HEK293 (cell line): ENCODE results near the gene KIAA1671.

Source experiments
- HOXC10 ChIP-seq: sonication (generic); formaldehyde crosslinking; IDR thresholded peaks from 2 replicates; pipeline ENCODE4 v1.8.1; 2023; ENCODE audit warnings: mild to moderate bottlenecking, missing genetic modification reagents
- TCF7L2 ChIP-seq: IDR thresholded peaks from 2 replicates; pipeline ENCODE4 v1.6.1; 2011; ENCODE audit warnings: low read depth, mild to moderate bottlenecking, inconsistent platforms, low read length, moderate library complexity, borderline replicate concordance
- ZNF138 ChIP-seq: fragments of 450-650 bp; formaldehyde crosslinking; IDR thresholded peaks from 2 replicates; pipeline ENCODE4 v1.5.1; 2016; ENCODE audit warnings: missing biosample characterization, missing genetic modification characterization, borderline replicate concordance
- ZNF175 ChIP-seq: fragments of 450-650 bp; formaldehyde crosslinking; IDR thresholded peaks from 2 replicates; pipeline ENCODE4 v1.5.1; 2016; ENCODE audit warnings: missing biosample characterization, missing genetic modification characterization
- ZNF501 ChIP-seq: fragments of 450-650 bp; formaldehyde crosslinking; IDR thresholded peaks from 2 replicates; pipeline ENCODE4 v1.5.1; 2016; ENCODE audit warnings: missing biosample characterization, missing genetic modification characterization
- ZNF548 ChIP-seq: fragments of 450-650 bp; formaldehyde crosslinking; IDR thresholded peaks from 2 replicates; pipeline ENCODE4 v1.5.1; 2016; ENCODE audit warnings: missing biosample characterization, missing genetic modification characterization
- TF ChIP-seq, protein P1 (sequence below): fragments of 450-650 bp; formaldehyde crosslinking; IDR thresholded peaks from 2 replicates; pipeline ENCODE4 v1.5.1; 2016; ENCODE audit warnings: missing biosample characterization, missing genetic modification characterization

DNA sequence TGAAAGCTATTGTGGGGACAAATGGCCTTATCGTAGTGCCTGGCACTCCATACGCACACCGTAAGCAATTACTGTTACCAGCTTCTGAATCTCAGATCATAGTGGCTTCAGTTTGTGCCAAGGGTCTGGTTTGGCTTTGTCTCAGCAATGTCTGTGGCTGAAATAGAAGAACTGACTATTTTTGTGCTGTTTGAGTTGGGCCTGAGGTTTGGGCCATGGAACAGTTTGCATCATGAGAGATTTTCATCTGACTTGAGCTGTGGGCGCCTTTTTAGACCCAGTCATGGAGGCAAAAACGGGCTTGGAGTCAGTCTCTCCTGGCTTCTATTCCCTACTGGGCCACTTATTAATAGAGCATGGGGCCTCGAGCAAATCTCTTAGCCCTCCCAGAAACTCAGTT lies 126.1 kb downstream of the KIAA1671 start:
- TF ChIP-seq ZNF138 (tag by site-specific recombination): no peak
- no peak for TF ChIP-seq ZNF175 (tag by site-specific recombination)
- no peak for TF ChIP-seq ZNF501
- TF ChIP-seq, protein P1, sequence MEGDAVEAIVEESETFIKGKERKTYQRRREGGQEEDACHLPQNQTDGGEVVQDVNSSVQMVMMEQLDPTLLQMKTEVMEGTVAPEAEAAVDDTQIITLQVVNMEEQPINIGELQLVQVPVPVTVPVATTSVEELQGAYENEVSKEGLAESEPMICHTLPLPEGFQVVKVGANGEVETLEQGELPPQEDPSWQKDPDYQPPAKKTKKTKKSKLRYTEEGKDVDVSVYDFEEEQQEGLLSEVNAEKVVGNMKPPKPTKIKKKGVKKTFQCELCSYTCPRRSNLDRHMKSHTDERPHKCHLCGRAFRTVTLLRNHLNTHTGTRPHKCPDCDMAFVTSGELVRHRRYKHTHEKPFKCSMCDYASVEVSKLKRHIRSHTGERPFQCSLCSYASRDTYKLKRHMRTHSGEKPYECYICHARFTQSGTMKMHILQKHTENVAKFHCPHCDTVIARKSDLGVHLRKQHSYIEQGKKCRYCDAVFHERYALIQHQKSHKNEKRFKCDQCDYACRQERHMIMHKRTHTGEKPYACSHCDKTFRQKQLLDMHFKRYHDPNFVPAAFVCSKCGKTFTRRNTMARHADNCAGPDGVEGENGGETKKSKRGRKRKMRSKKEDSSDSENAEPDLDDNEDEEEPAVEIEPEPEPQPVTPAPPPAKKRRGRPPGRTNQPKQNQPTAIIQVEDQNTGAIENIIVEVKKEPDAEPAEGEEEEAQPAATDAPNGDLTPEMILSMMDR (tag by site-specific recombination): no peak
- no peak for TF ChIP-seq ZNF548 (tag by site-specific recombination)
- TF ChIP-seq HOXC10 (CRISPR knock-in tag): no peak
- no peak for TF ChIP-seq TCF7L2
